Neural progenitor cell (in vitro differentiated cells): ENCODE data around the gene PTPN11. TPM values are rescaled to one million over a fixed set of nuclear protein-coding genes. Genes with fewer than 3 reads are reported as not detected.
A peak's percentile ranks its signal among the peaks of the same experiment; 100 is the strongest.

Experiments
- DNase-seq: peaks from one replicate; pipeline ENCODE4 v3.0.0-alpha.2; 2016; ENCODE audit warnings: low spot score
- H2AFZ ChIP-seq: fragments of 200-600 bp; sonication (generic); replicated peaks from 2 replicates; pipeline ENCODE4 v1.6.1; 2016; ENCODE audit warnings: antibody characterized with exemption
- H3F3A ChIP-seq: fragments of 200-600 bp; sonication (generic); 2 replicates; pipeline ENCODE4 v1.6.1; 2016; ENCODE audit warnings: antibody characterized with exemption, low read depth
- H3K27ac ChIP-seq: fragments of 200-600 bp; sonication (generic); 2 replicates; pipeline ENCODE4 v1.5.1; 2016; ENCODE audit warnings: mild to moderate bottlenecking
- H3K27me3 ChIP-seq: fragments of 200-600 bp; sonication (generic); 2 replicates; pipeline ENCODE4 v1.6.1; 2016; ENCODE audit warnings: mild to moderate bottlenecking, moderate library complexity
- H3K36me3 ChIP-seq: fragments of 200-600 bp; sonication (generic); 2 replicates; pipeline ENCODE4 v1.5.1; 2016
- H3K4me1 ChIP-seq: fragments of 200-600 bp; sonication (generic); 2 replicates; pipeline ENCODE4 v1.6.1; 2016; ENCODE audit warnings: mixed run types
- H3K4me2 ChIP-seq: fragments of 200-600 bp; sonication (generic); 2 replicates; pipeline ENCODE4 v1.6.1; 2016
- H3K4me3 ChIP-seq: fragments of 200-600 bp; sonication (generic); 2 replicates; pipeline ENCODE4 v1.5.1; 2016
- H3K79me2 ChIP-seq: fragments of 200-600 bp; sonication (generic); 2 replicates; pipeline ENCODE4 v1.6.1; 2016; ENCODE audit warnings: low read depth
- H3K9ac ChIP-seq: fragments of 200-600 bp; sonication (generic); 2 replicates; pipeline ENCODE4 v1.6.1; 2016
- H3K9me3 ChIP-seq: fragments of 200-600 bp; sonication (generic); 2 replicates; pipeline ENCODE4 v1.5.1; 2016; ENCODE audit warnings: low read depth
- H4K20me1 ChIP-seq: fragments of 200-600 bp; sonication (generic); 2 replicates; pipeline ENCODE4 v1.6.1; 2016; ENCODE audit warnings: low read depth
- H3K27ac Mint-ChIP-seq: 3 replicates; pipeline ENCODE4 v1.8.0; 2021; ENCODE audit warnings: mixed read lengths
- H3K27me3 Mint-ChIP-seq: 2 replicates; pipeline ENCODE4 v1.8.0; 2022; ENCODE audit warnings: low read depth, mild to moderate bottlenecking, inconsistent platforms, moderate library complexity, mixed read lengths; ENCODE audit not compliant: insufficient read depth
- H3K36me3 Mint-ChIP-seq: 3 replicates; pipeline ENCODE4 v1.8.0; 2021; ENCODE audit warnings: mixed read lengths
- H3K4me1 Mint-ChIP-seq: 3 replicates; pipeline ENCODE4 v1.8.0; 2021; ENCODE audit warnings: mixed read lengths
- H3K4me3 Mint-ChIP-seq: 3 replicates; pipeline ENCODE4 v1.8.0; 2021; ENCODE audit warnings: mild to moderate bottlenecking, moderate library complexity, mixed read lengths
- H3K9me3 Mint-ChIP-seq: 3 replicates; pipeline ENCODE4 v1.8.0; 2020; ENCODE audit warnings: mixed read lengths
- CTCF ChIP-seq: fragments of 200-600 bp; sonication (generic); IDR thresholded peaks from 2 replicates; pipeline ENCODE4 v1.5.1; 2017; ENCODE audit warnings: antibody characterized with exemption, mild to moderate bottlenecking
- EZH2 ChIP-seq: fragments of 200-600 bp; sonication (generic); IDR thresholded peaks from 2 replicates; pipeline ENCODE4 v1.6.1; 2017; ENCODE audit warnings: antibody characterized with exemption, mild to moderate bottlenecking, moderate library complexity
- EZH2phosphoT487 ChIP-seq: fragments of 200-600 bp; sonication (generic); IDR thresholded peaks from 2 replicates; pipeline ENCODE4 v1.6.1; 2017; ENCODE audit warnings: antibody characterized with exemption
- total RNA-seq: library from RNA; depleted of rRNA; stranded (reverse); fragments of >200 nt; gene quantifications from 2 replicates; pipeline ENCODE4 v1.2.3, GENCODE V29; 2015; ENCODE audit warnings: low replicate concordance

PTPN11 gene
- total RNA-seq, 1 donor from 2014 or later: 85.2 TPM

- DNase-seq: no peak
Measured at GRCh38 chr12:112466011-112466422, 47.3 kb downstream of the PTPN11 start.

DNA sequence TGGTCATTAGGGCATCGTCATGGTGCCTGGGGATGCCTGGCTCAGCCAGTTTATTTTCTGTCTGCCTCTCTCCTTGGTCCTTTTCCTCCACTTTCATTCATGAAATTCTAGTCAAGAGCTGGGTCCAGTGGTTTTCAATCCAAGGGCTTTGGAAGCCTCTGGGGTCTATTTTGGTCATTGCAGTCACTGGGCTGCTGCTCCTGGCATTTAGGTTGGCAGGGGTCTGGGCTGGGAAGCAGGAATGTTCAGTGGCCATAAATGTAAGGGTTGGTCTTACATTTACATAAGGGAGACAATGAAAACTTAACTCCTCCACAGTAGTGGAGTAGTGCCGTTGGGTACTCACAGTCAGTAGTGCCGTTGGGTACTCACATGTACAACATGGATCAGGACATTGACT, 48.1 kb downstream of the PTPN11 start:
- no peaks in the 10 kb centered on the region for H3K9me3 ChIP-seq
- no peaks in the 10 kb centered on the region for H3K79me2 ChIP-seq
- H3K36me3 ChIP-seq: no peaks in the 10 kb centered on the region
- H2AFZ ChIP-seq: no peak overlapping the region
- DNase-seq: no peak
- no peaks in the 10 kb centered on the region for H3K9me3 Mint-ChIP-seq
- H3K4me1 Mint-ChIP-seq: no peaks in the 10 kb centered on the region
- H3K4me3 ChIP-seq: no peak overlapping the region
- TF ChIP-seq EZH2: no peak
- TF ChIP-seq CTCF: no peak
- TF ChIP-seq EZH2phosphoT487: no peak
- peak overlapping the region; percentile 83 for H3K27ac Mint-ChIP-seq
- H3F3A ChIP-seq: no peaks in the 10 kb centered on the region
- no peaks in the 10 kb centered on the region for H3K4me1 ChIP-seq
- peaks cover 8% of the 10 kb centered on the region for H3K36me3 Mint-ChIP-seq
- H3K27ac ChIP-seq: no peak overlapping the region
- H3K4me2 ChIP-seq: no peak overlapping the region
- H3K4me3 Mint-ChIP-seq: no peak overlapping the region
- peaks cover 6% of the 10 kb centered on the region for H4K20me1 ChIP-seq
- H3K27me3 ChIP-seq: no peaks in the 10 kb centered on the region
- no peak overlapping the region for H3K9ac ChIP-seq
- H3K27me3 Mint-ChIP-seq: peaks cover 7% of the 10 kb centered on the region

More at GRCh38 chr12:112466011-112466422, 47.3 kb downstream of the PTPN11 start:
- Histone ChIP-seq H3K4me3 (no peak overlapping the region), H3F3A (no peaks in the 10 kb centered on the region), H4K20me1 (peaks cover 6% of the 10 kb centered on the region), H3K27ac (no peak overlapping the region), H3K79me2 (no peaks in the 10 kb centered on the region), H3K9me3 (no peaks in the 10 kb centered on the region), H3K4me2 (no peak overlapping the region), H3K27me3 (no peaks in the 10 kb centered on the region), H3K9ac (no peak overlapping the region), H3K36me3 (no peaks in the 10 kb centered on the region), H2AFZ (no peak overlapping the region), H3K4me1 (no peaks in the 10 kb centered on the region)
- Mint-ChIP-seq H3K4me1 (no peaks in the 10 kb centered on the region), H3K9me3 (no peaks in the 10 kb centered on the region), H3K27me3 (peaks cover 7% of the 10 kb centered on the region), H3K4me3 (no peak overlapping the region), H3K27ac (no peak overlapping the region), H3K36me3 (peaks cover 8% of the 10 kb centered on the region)
- no peak for TF ChIP-seq CTCF
- no peak for TF ChIP-seq EZH2phosphoT487

- no peaks in the 10 kb centered on the region for H3K4me1 Mint-ChIP-seq
- H3K36me3 Mint-ChIP-seq: peaks cover 12% of the 10 kb centered on the region
- no peaks in the 10 kb centered on the region for H3K27me3 ChIP-seq
- no peak overlapping the region for H3K27ac Mint-ChIP-seq
- DNase-seq: no peak
- H3K36me3 ChIP-seq: no peaks in the 10 kb centered on the region
- H3K79me2 ChIP-seq: no peaks in the 10 kb centered on the region
- H3F3A ChIP-seq: no peaks in the 10 kb centered on the region
- H4K20me1 ChIP-seq: peaks cover 6% of the 10 kb centered on the region
- no peak overlapping the region for H3K4me2 ChIP-seq
- no peak overlapping the region for H3K4me3 Mint-ChIP-seq
- no peak overlapping the region for H2AFZ ChIP-seq
- H3K27me3 Mint-ChIP-seq: peaks cover 7% of the 10 kb centered on the region
- no peak overlapping the region for H3K4me3 ChIP-seq
- H3K4me1 ChIP-seq: no peaks in the 10 kb centered on the region
- no peak for TF ChIP-seq EZH2
- no peak for TF ChIP-seq EZH2phosphoT487
- TF ChIP-seq CTCF: no peak
- H3K9ac ChIP-seq: no peak overlapping the region
- no peaks in the 10 kb centered on the region for H3K9me3 ChIP-seq
- H3K9me3 Mint-ChIP-seq: no peaks in the 10 kb centered on the region
- H3K27ac ChIP-seq: no peak overlapping the region
Measured at GRCh38 chr12:112468046-112468445, 49.3 kb downstream of the PTPN11 start.
